ENCODE results near the gene RASD2.
A peak's percentile ranks its signal among the peaks of the same experiment; 100 is the strongest.

Gene RASD2

GRCh38 chr22:35538801-35539321, 1.8 kb upstream of the RASD2 start:
- no peaks in the 10 kb centered on the region for H3K36me3 ChIP-seq
- no peaks in the 10 kb centered on the region for H3K9me3 ChIP-seq
- H3K27me3 ChIP-seq: peaks cover 24% of the 10 kb centered on the region
- H3K4me3 ChIP-seq (ENCODE audit: low read depth, low read length): no peak overlapping the region
- peak; percentile 54 for DNase-seq
- peaks cover 2% of the 10 kb centered on the region; the same call in 1 of the 2 replicates for H3K4me1 ChIP-seq
- peak; percentile 70 for TF ChIP-seq CTCF (IDR thresholded peaks at IDR 0.05; ENCODE audit: low read depth, low read length)

DNA sequence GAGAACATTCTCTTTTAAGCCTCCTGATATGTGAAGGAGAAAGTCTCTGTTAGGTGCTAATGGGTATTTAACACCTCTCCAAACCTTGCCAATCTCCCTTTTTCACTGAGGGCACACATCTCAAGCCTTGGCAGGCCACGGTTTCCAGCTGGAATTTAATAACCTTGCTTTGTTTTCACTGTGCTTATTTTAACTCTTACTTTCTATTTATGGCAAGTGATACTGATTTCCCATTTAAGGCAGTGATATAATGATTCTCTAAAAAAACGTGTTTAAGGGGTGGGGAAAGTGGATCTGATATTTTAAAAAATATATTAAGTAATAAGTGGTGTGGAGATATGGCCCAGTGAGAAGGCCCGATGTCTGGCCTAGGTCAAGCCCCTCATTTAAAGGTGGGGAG, 1.1 kb upstream of the RASD2 start:
- no peak for DNase-seq
- no peak for TF ChIP-seq CTCF (IDR thresholded peaks at IDR 0.05; ENCODE audit: low read depth, low read length)
- H3K4me1 ChIP-seq: peaks cover 2% of the 10 kb centered on the region; the same call in 1 of the 2 replicates
- no peak overlapping the region for H3K4me3 ChIP-seq (ENCODE audit: low read depth, low read length)
- H3K36me3 ChIP-seq: no peaks in the 10 kb centered on the region
- no peaks in the 10 kb centered on the region for H3K9me3 ChIP-seq
- H3K27me3 ChIP-seq: peaks cover 24% of the 10 kb centered on the region

DNA sequence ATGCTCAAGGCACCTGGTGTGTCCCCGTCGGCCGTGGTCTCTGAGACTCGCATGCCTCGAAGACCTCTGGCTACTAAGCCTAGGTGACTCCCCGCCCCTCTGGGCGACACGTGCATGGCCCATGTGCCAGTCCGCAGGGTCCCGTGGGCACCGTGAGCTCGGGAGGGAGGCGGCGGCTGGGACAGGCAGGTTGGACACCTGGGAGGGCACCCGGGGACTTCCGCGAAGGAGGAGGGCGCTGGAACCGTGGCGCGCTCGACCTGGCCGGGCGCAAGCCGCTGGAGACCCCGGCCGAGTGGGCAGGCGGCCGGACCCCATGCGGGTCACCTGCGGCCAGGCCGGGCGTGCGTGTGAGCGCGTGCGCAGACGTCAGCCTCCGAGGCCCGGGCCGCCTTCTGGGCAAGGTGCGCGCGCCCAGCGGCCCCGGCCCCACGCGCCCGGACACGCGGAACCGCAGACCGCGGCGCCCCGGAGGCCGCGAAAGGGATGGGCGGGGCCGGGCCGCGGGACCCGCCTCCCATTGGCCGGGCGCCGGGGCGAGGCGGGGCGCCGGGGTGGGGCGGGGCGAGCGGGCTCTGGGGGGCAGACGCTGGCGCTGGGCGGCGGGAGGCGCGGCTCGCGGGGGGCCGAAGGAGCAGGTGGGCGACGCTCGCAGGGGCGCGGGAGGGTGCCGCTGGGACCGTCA, 579 bp upstream of the RASD2 start:
- H3K36me3 ChIP-seq: no peaks in the 10 kb centered on the region
- peaks cover 24% of the 10 kb centered on the region for H3K27me3 ChIP-seq
- no peak for TF ChIP-seq CTCF (IDR thresholded peaks at IDR 0.05; ENCODE audit: low read depth, low read length)
- peak overlapping the region; percentile 64 for H3K4me3 ChIP-seq (ENCODE audit: low read depth, low read length)
- no peaks in the 10 kb centered on the region for H3K9me3 ChIP-seq
- peak; percentile 82 for DNase-seq
- peaks cover 2% of the 10 kb centered on the region; the same call in 1 of the 2 replicates for H3K4me1 ChIP-seq

- H3K4me3 ChIP-seq (ENCODE audit: low read depth, low read length): peak overlapping the region; percentile 64
- peaks cover 2% of the 10 kb centered on the region; the same call in 1 of the 2 replicates for H3K4me1 ChIP-seq
- H3K36me3 ChIP-seq: no peaks in the 10 kb centered on the region
- H3K9me3 ChIP-seq: no peaks in the 10 kb centered on the region
- no peak for TF ChIP-seq CTCF (IDR thresholded peaks at IDR 0.05; ENCODE audit: low read depth, low read length)
- peaks cover 24% of the 10 kb centered on the region for H3K27me3 ChIP-seq
- DNase-seq: peak; percentile 48
These were observed 670 bp downstream of the RASD2 start for GRCh38 chr22:35541254-35541748.

DNA sequence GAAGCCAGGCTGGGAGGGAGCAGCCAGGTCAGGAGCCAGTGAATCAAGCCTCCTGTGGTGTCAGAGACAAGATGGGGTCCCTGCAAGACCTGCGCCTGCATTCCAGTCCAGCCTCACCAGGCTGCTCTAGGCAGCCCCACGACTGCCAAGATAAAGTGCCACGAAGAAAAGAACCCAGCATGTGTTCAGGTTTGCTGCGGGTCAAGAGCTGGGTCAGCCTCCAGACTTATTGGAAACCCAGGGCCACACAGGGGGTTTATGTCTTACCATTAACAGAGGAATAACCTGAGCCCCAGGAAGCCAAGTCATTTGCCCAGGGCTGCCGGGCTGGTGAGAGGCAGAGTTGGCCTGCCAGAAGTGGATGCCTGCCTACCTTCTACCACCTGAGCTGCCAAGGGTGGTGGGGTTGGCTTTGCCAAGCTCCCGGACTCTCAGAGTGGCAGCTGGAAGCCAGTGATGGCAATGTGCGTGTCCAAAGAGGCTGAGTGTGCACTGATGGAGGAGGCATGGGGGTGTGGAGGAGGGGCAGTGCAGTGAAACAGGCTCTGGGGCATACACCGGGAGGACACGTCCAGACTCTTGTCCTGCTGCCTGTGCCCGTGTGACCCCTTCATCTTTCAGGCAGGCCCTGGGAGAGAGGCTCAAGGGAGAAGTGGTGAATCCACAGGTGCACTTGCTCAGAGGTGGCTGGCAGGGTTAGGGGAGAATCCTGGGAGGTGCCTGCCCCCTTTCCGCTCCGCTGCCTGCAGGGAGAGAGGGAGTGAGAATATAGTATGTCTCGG, 1.7 kb downstream of the RASD2 start:
- H3K27me3 ChIP-seq: peaks cover 24% of the 10 kb centered on the region
- peaks cover 2% of the 10 kb centered on the region; the same call in 1 of the 2 replicates for H3K4me1 ChIP-seq
- H3K4me3 ChIP-seq (ENCODE audit: low read depth, low read length): no peak overlapping the region
- no peaks in the 10 kb centered on the region for H3K36me3 ChIP-seq
- DNase-seq: no peak
- no peak for TF ChIP-seq CTCF (IDR thresholded peaks at IDR 0.05; ENCODE audit: low read depth, low read length)
- no peaks in the 10 kb centered on the region for H3K9me3 ChIP-seq

Measured in BE2C (cell line).